HG02938 (cell line): ENCODE data around the gene IER2.
"Not testable (repeated sequence)": the region's sequence is repeated elsewhere in the genome, so short reads cannot be mapped to it uniquely, and the experiment has no call there.

Experiments used
- ATAC-seq: cut with Tn5 transposase; IDR thresholded peaks from one replicate; pipeline ENCODE4 v1.9.1; 2021; ENCODE audit warnings: mild to moderate bottlenecking, moderate library complexity; ENCODE audit not compliant: unreplicated experiment

IER2 gene

GRCh38 chr19:13190781-13191540 lies 40.8 kb downstream of the IER2 start:
- ATAC-seq = no peak

- ATAC-seq = no peak
These were observed 45.5 kb downstream of the IER2 start for GRCh38 chr19:13195678-13196077.

GRCh38 chr19:13198634-13199033 lies 48.4 kb downstream of the IER2 start:
- ATAC-seq = no peak

GRCh38 chr19:13202112-13202511 lies 51.9 kb downstream of the IER2 start:
- not testable (repeated sequence) for ATAC-seq
